IMR-90 (cell line): Measurements from ENCODE around the gene HES1. TPM values are rescaled to one million over a fixed set of nuclear protein-coding genes. Genes with fewer than 3 reads are reported as not detected.

Experiments used
- ATAC-seq: fragments of 200-7000 bp; cut with Tn5 transposase; 2 replicates; pipeline ENCODE4 v1.9.1; 2020; ENCODE audit warnings: low read depth, mild to moderate bottlenecking, moderate library complexity
- BruUV-seq: library from RNA; stranded (reverse); fragments of 400-500 nt; replicated peaks from 2 replicates; lab custom pipeline; 2021; lab: Mats Ljungman, UMichigan
- CTCF ChIA-PET: fragments of 300-600 bp; formaldehyde crosslinking; extraction: SDS; loops from one replicate; lab custom pipeline; 2021; ENCODE audit warnings: antibody characterized with exemption; lab: Yijun Ruan, JAX
- POLR2A ChIA-PET: fragments of 300-600 bp; sonication (Branson Sonifier 250); formaldehyde crosslinking; loops from one replicate; lab custom pipeline; 2022; ENCODE audit warnings: antibody characterized with exemption; ENCODE audit not compliant: unreplicated experiment; lab: Charles Lee
- DNase-seq: peaks from one replicate; pipeline ENCODE4 v3.0.0; 2013
- H2AFZ ChIP-seq: replicated peaks from 2 replicates; pipeline ENCODE3; 2013; ENCODE audit warnings: low read length, mild to moderate bottlenecking; ENCODE audit not compliant: poor library complexity
- H2AK5ac ChIP-seq: 2 replicates; pipeline ENCODE4 v1.6.1; 2013; ENCODE audit warnings: low read depth, low read length, inconsistent platforms
- H2AK9ac ChIP-seq: replicated peaks from 2 replicates; pipeline ENCODE3; 2013; ENCODE audit warnings: mild to moderate bottlenecking, low read depth, low read length, moderate library complexity; ENCODE audit not compliant: poor library complexity
- H2BK120ac ChIP-seq: 2 replicates; pipeline ENCODE4 v1.6.1; 2013; ENCODE audit warnings: low read depth, low read length, inconsistent platforms
- H2BK15ac ChIP-seq: 3 replicates; pipeline ENCODE4 v1.6.1; 2013; ENCODE audit warnings: low read depth, low read length, inconsistent platforms
- H2BK20ac ChIP-seq: 2 replicates; pipeline ENCODE4 v1.6.1; 2013; ENCODE audit warnings: low read depth, mild to moderate bottlenecking, inconsistent platforms, low read length, moderate library complexity
- H2BK5ac ChIP-seq: 2 replicates; pipeline ENCODE4 v1.6.1; 2013; ENCODE audit warnings: mild to moderate bottlenecking, low read depth, low read length, inconsistent platforms; ENCODE audit not compliant: poor library complexity, severe bottlenecking
- H3K14ac ChIP-seq: replicated peaks from 2 replicates; pipeline ENCODE4 v1.6.1; 2013; ENCODE audit warnings: low read depth, low read length, inconsistent platforms
- H3K18ac ChIP-seq: 2 replicates; pipeline ENCODE4 v1.6.1; 2013; ENCODE audit warnings: low read depth, low read length, control low read depth
- H3K23ac ChIP-seq: 2 replicates; pipeline ENCODE4 v1.6.1; 2013; ENCODE audit warnings: low read depth, low read length, inconsistent platforms
- H3K27ac ChIP-seq: 2 replicates; pipeline ENCODE4 v1.5.1; 2013; ENCODE audit warnings: mild to moderate bottlenecking, control low read depth, low read length; ENCODE audit not compliant: insufficient read depth
- H3K27me3 ChIP-seq: 2 replicates; pipeline ENCODE4 v1.6.1; 2013; ENCODE audit warnings: low read length; ENCODE audit not compliant: control insufficient read depth, insufficient read depth
- H3K36me3 ChIP-seq: 2 replicates; pipeline ENCODE4 v1.6.1; 2013; ENCODE audit warnings: low read length, mixed read lengths; ENCODE audit not compliant: control insufficient read depth, insufficient read depth
- H3K4ac ChIP-seq: 2 replicates; pipeline ENCODE4 v1.6.1; 2013; ENCODE audit warnings: low read depth, low read length, inconsistent platforms
- H3K4me1 ChIP-seq: 2 replicates; pipeline ENCODE4 v1.6.1; 2013; ENCODE audit warnings: low read length, mixed read lengths; ENCODE audit not compliant: control insufficient read depth, insufficient read depth
- H3K4me2 ChIP-seq: 2 replicates; pipeline ENCODE4 v1.6.1; 2013; ENCODE audit warnings: low read depth, mild to moderate bottlenecking, control low read depth, low read length, moderate library complexity
- H3K4me3 ChIP-seq: 2 replicates; pipeline ENCODE4 v1.5.1; 2013; ENCODE audit warnings: low read depth, mild to moderate bottlenecking, control low read depth, low read length, moderate library complexity; ENCODE audit not compliant: insufficient read depth
- H3K56ac ChIP-seq: 2 replicates; pipeline ENCODE4 v1.6.1; 2013; ENCODE audit warnings: low read length, inconsistent platforms; ENCODE audit not compliant: insufficient read depth; ENCODE audit errors: extremely low read depth
- H3K79me1 ChIP-seq, 2 experiments: 2 replicates each; pipeline ENCODE4 v1.6.1; 2013; ENCODE audit warnings: low read length in 2 of 2, inconsistent platforms in 1 of 2, low read depth in 1 of 2
- H3K9ac ChIP-seq: 2 replicates; pipeline ENCODE4 v1.6.1; 2013; ENCODE audit warnings: low read depth, low read length, control low read depth
- H3K9me1 ChIP-seq: 2 replicates; pipeline ENCODE4 v1.6.1; 2013; ENCODE audit warnings: low read length, inconsistent platforms; ENCODE audit not compliant: insufficient read depth
- H3K9me3 ChIP-seq: 2 replicates; pipeline ENCODE4 v1.6.1; 2013; ENCODE audit warnings: low read length; ENCODE audit not compliant: control insufficient read depth, insufficient read depth
- H4K20me1 ChIP-seq: 2 replicates; pipeline ENCODE4 v1.6.1; 2013; ENCODE audit warnings: low read length, inconsistent platforms; ENCODE audit not compliant: insufficient read depth
- H4K5ac ChIP-seq: 2 replicates; pipeline ENCODE4 v1.6.1; 2013; ENCODE audit warnings: mild to moderate bottlenecking, low read depth, low read length, control low read depth
- H4K8ac ChIP-seq, 2 experiments: 2 replicates each; pipeline ENCODE4 v1.6.1; 2013; ENCODE audit warnings: low read depth in 2 of 2, low read length in 2 of 2, control low read depth in 1 of 2, inconsistent platforms in 1 of 2
- H4K91ac ChIP-seq: 2 replicates; pipeline ENCODE4 v1.6.1; 2013; ENCODE audit warnings: low read depth, low read length, inconsistent platforms; ENCODE audit not compliant: insufficient read depth
- BHLHE40 ChIP-seq: fragments of 150-350 bp; IDR thresholded peaks from 2 replicates; pipeline ENCODE4 v1.6.1; 2016; ENCODE audit warnings: mild to moderate bottlenecking, low read depth, low read length
- CEBPB ChIP-seq: IDR thresholded peaks from 2 replicates; pipeline ENCODE4 v1.6.1; 2012; ENCODE audit warnings: low read depth, low read length, improper control_type of control experiment
- CHD1 ChIP-seq: IDR thresholded peaks from 2 replicates; pipeline ENCODE4 v1.6.1; 2012; ENCODE audit warnings: low read depth, low read length, improper control_type of control experiment
- ELK1 ChIP-seq: fragments of 150-350 bp; IDR thresholded peaks from 2 replicates; pipeline ENCODE4 v1.6.1; 2016; ENCODE audit warnings: low read depth, mild to moderate bottlenecking, low read length, moderate library complexity, borderline replicate concordance
- FOS ChIP-seq: fragments of 150-350 bp; IDR thresholded peaks from 2 replicates; pipeline ENCODE4 v1.6.1; 2016; ENCODE audit warnings: low read depth, low read length
- MAFK ChIP-seq: IDR thresholded peaks from 2 replicates; pipeline ENCODE4 v1.6.1; 2012; ENCODE audit warnings: low read depth, low read length, improper control_type of control experiment
- MAZ ChIP-seq: IDR thresholded peaks from 2 replicates; pipeline ENCODE4 v1.6.1; 2012; ENCODE audit warnings: low read depth, mild to moderate bottlenecking, low read length, improper control_type of control experiment, moderate library complexity, borderline replicate concordance
- NFE2L2 ChIP-seq: fragments of 150-350 bp; IDR thresholded peaks from 2 replicates; pipeline ENCODE4 v1.6.1; 2016; ENCODE audit warnings: low read depth, mild to moderate bottlenecking, low read length
- POLR2A ChIP-seq: IDR thresholded peaks from 2 replicates; pipeline ENCODE4 v1.6.1; 2012; ENCODE audit warnings: mild to moderate bottlenecking, low read depth, low read length
- RAD21 ChIP-seq: IDR thresholded peaks from 2 replicates; pipeline ENCODE4 v1.6.1; 2012; ENCODE audit warnings: low read length, improper control_type of control experiment
- WGBS, 2 experiments: methylation state at CpG; one replicate each; pipeline versions ENCODE4 v1.1.5 to v1.1.7; 2013; ENCODE audit warnings: missing lambda C conversion rate in 2 of 2; ENCODE audit not compliant: insufficient read length in 1 of 2; ENCODE audit errors: extremely low coverage in 2 of 2; 5-methylcytosine and 5-hydroxymethylcytosine counted together
- dilution Hi-C: fragments of 300-500 bp; cut with HindIII; formaldehyde crosslinking; loops from one replicate; pipeline ENCODE4 v1.14.3; 2018; ENCODE audit warnings: low sequenced_read_pairs; ENCODE audit not compliant: unreplicated experiment
- in situ Hi-C: fragments of 300-500 bp; cut with MboI; formaldehyde crosslinking; loops from 3 replicates; pipeline ENCODE4 v1.14.3; 2019; ENCODE audit warnings: low sequenced_read_pairs, inconsistent platforms, mixed read lengths
- intact Hi-C: fragments of 100-400 bp; cut with micrococcal nuclease; formaldehyde crosslinking; loops from 2 replicates; pipeline ENCODE4 v1.10.0; 2022
- polyA plus RNA-seq, 3 experiments: library from polyadenylated mRNA; depleted of rRNA; stranded (reverse); fragments of >200 nt; gene quantifications; 2 replicates each; pipeline ENCODE4 v1.2.3, GENCODE V29; 2012; ENCODE audit warnings: low replicate concordance in 1 of 3
- total RNA-seq: library from RNA; depleted of rRNA; stranded (reverse); fragments of >200 nt; gene quantifications from 2 replicates; pipeline ENCODE4 v1.2.3, GENCODE V29; 2012
- TF ChIP-seq, protein P1 (sequence below): fragments of 150-350 bp; IDR thresholded peaks from 2 replicates; pipeline ENCODE4 v1.6.1; 2017; ENCODE audit warnings: mild to moderate bottlenecking, antibody characterized with exemption, low read length, low read depth
- TF ChIP-seq, protein P2 (sequence below): conservative IDR thresholded peaks from 2 replicates; pipeline ENCODE4 v1.5.1; 2012; ENCODE audit warnings: mild to moderate bottlenecking, low read depth, low read length, improper control_type of control experiment

Gene HES1
- total and polyA plus RNA-seq, 2 of the 4 experiments (the other 2 are of a cell fraction): 3.6 to 6.7 TPM

- Histone ChIP-seq H3K4me3 (peak overlapping the region; percentile 45), H3K9me3 (no peaks in the 10 kb centered on the region), H3K79me1 (peaks cover 0 to 13% of the 10 kb centered on the region in 2 experiments; a peak in 3 of 4 replicates), H2BK15ac (no peak overlapping the region), H3K4ac (peak overlapping the region; percentile 30; the same call in 1 of the 2 replicates), H2BK5ac (no peak overlapping the region), H3K4me1 (peaks cover 15% of the 10 kb centered on the region), H3K36me3 (no peaks in the 10 kb centered on the region), H4K5ac (no peak overlapping the region), H2AK9ac (no peak overlapping the region), H2BK20ac (no peak overlapping the region), H2BK120ac (no peak overlapping the region; the same call in 1 of the 2 replicates), H3K18ac (no peak overlapping the region), H3K27ac (no peak overlapping the region; the same call in 1 of the 2 replicates), H4K20me1 (no peaks in the 10 kb centered on the region), H4K8ac (no peak overlapping the region), H3K23ac (peak overlapping the region; percentile 45; the same call in 1 of the 2 replicates), H3K9ac (peak overlapping the region; percentile 44; the same call in 1 of the 2 replicates), H3K56ac (no peak overlapping the region), H3K9me1 (no peaks in the 10 kb centered on the region), H2AK5ac (no peak overlapping the region), H3K27me3 (no peaks in the 10 kb centered on the region), H3K4me2 (peak overlapping the region; percentile 92), H2AFZ (peak overlapping the region; percentile 75), H3K14ac (no peak overlapping the region), H4K91ac (no peak overlapping the region; the same call in 1 of the 2 replicates)
- 5% methylated on average over 15 of the region's 69 CpGs; no CpG with 5 or more reads in 1 of the 2 experiments for WGBS, 2 experiments
- ATAC-seq (no peak), DNase-seq (peak; percentile 68)
- CTCF ChIA-PET: interaction anchor here (1.0 to 2.0 kb wide), 4 partner anchors 11 to 476 kb away, joined by 3 to 8 read pairs (median 4); no protein-coding TSS in a partner anchor
- no peak for TF ChIP-seq ELK1
- TF ChIP-seq, protein P1, sequence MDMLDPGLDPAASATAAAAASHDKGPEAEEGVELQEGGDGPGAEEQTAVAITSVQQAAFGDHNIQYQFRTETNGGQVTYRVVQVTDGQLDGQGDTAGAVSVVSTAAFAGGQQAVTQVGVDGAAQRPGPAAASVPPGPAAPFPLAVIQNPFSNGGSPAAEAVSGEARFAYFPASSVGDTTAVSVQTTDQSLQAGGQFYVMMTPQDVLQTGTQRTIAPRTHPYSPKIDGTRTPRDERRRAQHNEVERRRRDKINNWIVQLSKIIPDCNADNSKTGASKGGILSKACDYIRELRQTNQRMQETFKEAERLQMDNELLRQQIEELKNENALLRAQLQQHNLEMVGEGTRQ: 0 out of 2 replicates have a peak, but pooled peaks have one; percentile 8
- no peak; the same call in 1 of the 2 replicates for TF ChIP-seq MAZ
- TF ChIP-seq MAFK: no peak
- TF ChIP-seq NFE2L2: no peak
- peak; percentile 41; the same call in 1 of the 2 replicates for TF ChIP-seq RAD21
- TF ChIP-seq FOS: 0 out of 2 replicates have a peak, but pooled peaks have one; percentile 1
- TF ChIP-seq CEBPB: no peak
- no peak for TF ChIP-seq POLR2A
- TF ChIP-seq, protein P2, sequence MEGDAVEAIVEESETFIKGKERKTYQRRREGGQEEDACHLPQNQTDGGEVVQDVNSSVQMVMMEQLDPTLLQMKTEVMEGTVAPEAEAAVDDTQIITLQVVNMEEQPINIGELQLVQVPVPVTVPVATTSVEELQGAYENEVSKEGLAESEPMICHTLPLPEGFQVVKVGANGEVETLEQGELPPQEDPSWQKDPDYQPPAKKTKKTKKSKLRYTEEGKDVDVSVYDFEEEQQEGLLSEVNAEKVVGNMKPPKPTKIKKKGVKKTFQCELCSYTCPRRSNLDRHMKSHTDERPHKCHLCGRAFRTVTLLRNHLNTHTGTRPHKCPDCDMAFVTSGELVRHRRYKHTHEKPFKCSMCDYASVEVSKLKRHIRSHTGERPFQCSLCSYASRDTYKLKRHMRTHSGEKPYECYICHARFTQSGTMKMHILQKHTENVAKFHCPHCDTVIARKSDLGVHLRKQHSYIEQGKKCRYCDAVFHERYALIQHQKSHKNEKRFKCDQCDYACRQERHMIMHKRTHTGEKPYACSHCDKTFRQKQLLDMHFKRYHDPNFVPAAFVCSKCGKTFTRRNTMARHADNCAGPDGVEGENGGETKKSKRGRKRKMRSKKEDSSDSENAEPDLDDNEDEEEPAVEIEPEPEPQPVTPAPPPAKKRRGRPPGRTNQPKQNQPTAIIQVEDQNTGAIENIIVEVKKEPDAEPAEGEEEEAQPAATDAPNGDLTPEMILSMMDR: peak; percentile 45
- TF ChIP-seq CHD1: no peak
- peak; percentile 80; the same call in 1 of the 2 replicates for TF ChIP-seq BHLHE40
- intact Hi-C loops: loop anchor here (1.0 to 10.0 kb wide), 6 partner anchors 178 to 470 kb away; no protein-coding TSS in a partner anchor
- no TSS peak for BruUV-seq
- POLR2A ChIA-PET: no interaction called here
- in situ Hi-C loops: loop anchor here (5.0 kb wide), 2 partner anchors 180 to 355 kb away; no protein-coding TSS in a partner anchor
- dilution Hi-C loops: no loop called here
Measured at GRCh38 chr3:194137506-194138474, 1.8 kb downstream of the HES1 start.
